Endothelial cell of umbilical vein (primary cell): ENCODE data around the gene GATA2.

Experiments
- CTCF ChIP-seq, 2 donors: IDR thresholded peaks; 1 replicate in 1 of 2; 2 replicates in 1 of 2; pipeline ENCODE4 v1.5.1; 2011; ENCODE audit warnings: low read length in 2 of 2, mild to moderate bottlenecking in 2 of 2, moderate library complexity in 2 of 2, control low read depth in 1 of 2, inconsistent platforms in 1 of 2, low read depth in 1 of 2; ENCODE audit not compliant: insufficient read depth in 1 of 2; ENCODE audit errors: extremely low read depth in 1 of 2
- EZH2 ChIP-seq: IDR thresholded peaks from 2 replicates; pipeline ENCODE4 v1.6.1; 2012; ENCODE audit warnings: borderline replicate concordance, low read depth, mild to moderate bottlenecking, moderate library complexity, low read length, inconsistent platforms; ENCODE audit not compliant: severe bottlenecking
- FOS ChIP-seq: IDR thresholded peaks from 2 replicates; pipeline ENCODE4 v1.6.1; 2011; ENCODE audit warnings: mild to moderate bottlenecking, low read length, moderate library complexity, borderline replicate concordance; ENCODE audit not compliant: insufficient read depth
- MAX ChIP-seq: IDR thresholded peaks from 2 replicates; pipeline ENCODE4 v1.6.1; 2011; ENCODE audit not compliant: insufficient read depth, insufficient read length

GRCh38 chr3:128435058-128435457, 57.9 kb downstream of the GATA2 start:
- TF ChIP-seq MAX (no peak), CTCF (IDR thresholded peaks at IDR 0.05; ENCODE audit: extremely low read depth in 1 of 2, insufficient read depth in 1 of 2, low read depth in 1 of 2, low read length in 2 of 2) (no peak), EZH2 (no peak), FOS (no peak)
